GM18861 (cell line): ENCODE measurements around the gene SLC27A6.

Source experiments
- ATAC-seq: cut with Tn5 transposase; IDR thresholded peaks from one replicate; pipeline ENCODE4 v1.9.1; 2021; ENCODE audit not compliant: unreplicated experiment

SLC27A6 gene

GRCh38 chr5:129057329-129057728, 92.0 kb downstream of the SLC27A6 start:
- ATAC-seq: no peak

GRCh38 chr5:129061849-129062248, 96.6 kb downstream of the SLC27A6 start:
- no peak for ATAC-seq

- no peak for ATAC-seq
Measured at GRCh38 chr5:129063483-129064113, 98.3 kb downstream of the SLC27A6 start.

- ATAC-seq: no peak
Measured at GRCh38 chr5:129065721-129066120, 100.4 kb downstream of the SLC27A6 start.

- no peak for ATAC-seq
Measured at GRCh38 chr5:129067745-129068144, 102.5 kb downstream of the SLC27A6 start.

- no peak for ATAC-seq
Measured at GRCh38 chr5:129069292-129069691, 104.0 kb downstream of the SLC27A6 start.

- no peak for ATAC-seq
Measured at GRCh38 chr5:129073111-129073510, 107.8 kb downstream of the SLC27A6 start.

- no peak for ATAC-seq
Measured at GRCh38 chr5:129074903-129075302, 109.6 kb downstream of the SLC27A6 start.

- ATAC-seq: no peak
Measured at GRCh38 chr5:129077433-129078075, 112.3 kb downstream of the SLC27A6 start.

- ATAC-seq: no peak
Measured at GRCh38 chr5:129078247-129078646, 113.0 kb downstream of the SLC27A6 start.

GRCh38 chr5:129078660-129079059, 113.4 kb downstream of the SLC27A6 start:
- ATAC-seq: no peak

- ATAC-seq: no peak
Measured at GRCh38 chr5:129079496-129079895, 114.2 kb downstream of the SLC27A6 start.

GRCh38 chr5:129080766-129081165, 115.5 kb downstream of the SLC27A6 start:
- no peak for ATAC-seq

GRCh38 chr5:129082225-129083136, 117.2 kb downstream of the SLC27A6 start:
- no peak for ATAC-seq
